IPS DF 4.7 (cell line): Measurements from ENCODE around the gene ARSJ.
"Not testable (repeated sequence)": the region's sequence is repeated elsewhere in the genome, so short reads cannot be mapped to it uniquely, and the experiment has no call there.

ENCODE experiments used
- DNase-seq: peaks from one replicate; pipeline ENCODE4 v3.0.0-alpha.2; 2013; ENCODE audit warnings: low spot score; ENCODE audit errors: extremely low read depth

The ARSJ gene

GRCh38 chr4:113958766-113959538 is 20.5 kb downstream of the ARSJ start:
- no peak for DNase-seq

- no peak for DNase-seq
Observed at GRCh38 chr4:113957956-113958355, 21.5 kb downstream of the ARSJ start.

GRCh38 chr4:113955948-113956347 is 23.5 kb downstream of the ARSJ start:
- no peak for DNase-seq

- no peak for DNase-seq
Observed at GRCh38 chr4:113955411-113955810, 24.0 kb downstream of the ARSJ start.

DNA sequence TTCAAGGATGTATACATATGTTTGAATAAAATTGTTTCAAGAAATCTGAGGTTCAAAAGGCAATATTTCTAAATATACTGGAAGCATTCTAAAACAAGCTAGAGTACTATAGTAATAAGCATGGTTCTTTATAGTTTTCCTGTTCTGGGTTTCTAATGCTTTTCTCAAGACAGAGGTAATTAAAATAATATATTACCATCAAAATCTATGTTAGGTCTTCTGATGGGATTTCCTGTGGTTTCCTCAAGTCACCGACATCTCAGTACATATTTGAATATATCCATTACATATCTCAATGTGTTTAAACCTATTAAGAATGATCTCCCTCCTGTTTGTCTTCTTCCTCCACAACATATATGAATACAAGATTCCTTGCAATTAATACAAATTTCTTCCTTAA is 25.6 kb downstream of the ARSJ start:
- no peak for DNase-seq

GRCh38 chr4:113952452-113953029 is 26.9 kb downstream of the ARSJ start:
- peak; percentile 64 for DNase-seq

GRCh38 chr4:113951263-113951662 is 28.2 kb downstream of the ARSJ start:
- no peak for DNase-seq

GRCh38 chr4:113950207-113950606 is 29.2 kb downstream of the ARSJ start:
- DNase-seq, result no peak

DNA sequence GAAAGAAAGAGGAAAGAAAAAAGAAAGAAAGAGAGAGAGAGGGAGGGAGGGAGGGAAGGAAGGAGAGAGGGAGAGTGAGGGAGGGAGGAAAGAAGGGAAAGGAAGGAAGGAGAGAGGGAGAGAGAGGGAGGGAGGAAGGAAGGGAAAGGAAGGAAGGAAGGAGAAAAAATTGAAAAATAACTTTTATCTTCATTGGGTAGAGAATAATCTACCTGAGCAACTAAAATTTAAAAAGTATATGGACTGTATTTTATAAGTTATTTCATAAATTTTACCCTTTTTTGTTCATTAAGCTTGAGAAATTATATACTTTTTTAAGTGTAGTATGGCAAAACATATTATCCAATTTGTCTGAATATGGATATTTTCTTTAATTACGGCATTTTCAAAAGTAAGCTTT is 32.0 kb downstream of the ARSJ start:
- no peak for DNase-seq

DNA sequence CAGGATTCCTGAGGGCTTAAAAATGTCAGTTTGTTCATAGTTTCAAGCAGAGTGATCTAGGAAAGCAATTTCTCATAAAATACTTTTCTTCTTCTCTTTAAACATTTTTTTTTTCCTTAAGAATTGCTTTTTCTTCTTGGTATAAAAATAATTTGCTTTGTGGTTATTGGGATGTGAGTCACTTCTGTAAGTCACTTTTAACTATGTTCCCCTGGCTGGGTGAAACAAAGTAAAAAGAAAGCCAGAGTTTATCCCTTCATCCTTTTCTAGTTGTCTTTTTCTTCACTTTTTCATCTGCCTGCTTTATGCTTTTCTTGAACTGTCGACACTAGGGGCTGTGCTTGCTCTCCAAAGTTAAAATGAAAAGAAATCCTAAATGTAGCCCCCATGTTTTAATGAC is 33.5 kb downstream of the ARSJ start:
- DNase-seq, result no peak

DNA sequence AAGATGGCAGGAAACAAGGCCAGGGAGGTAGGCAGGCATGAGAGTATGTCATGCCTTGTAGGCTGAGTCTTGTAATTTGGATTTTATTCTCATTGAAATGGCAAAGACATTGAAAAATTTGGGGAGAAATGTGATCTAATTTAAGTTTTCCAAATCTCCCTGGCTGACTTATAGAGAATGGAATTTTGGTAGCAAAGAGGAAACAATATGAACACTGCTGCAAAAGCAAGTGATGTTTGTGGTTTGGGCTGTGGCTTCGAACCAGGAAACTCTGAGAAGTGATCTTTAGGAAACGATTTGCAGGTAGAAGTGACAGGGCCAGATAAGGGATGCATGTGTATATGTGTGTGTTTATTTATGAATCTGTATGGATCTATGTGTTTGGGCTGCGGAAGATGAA is 35.6 kb downstream of the ARSJ start:
- no peak for DNase-seq

GRCh38 chr4:113943085-113943484 is 36.4 kb downstream of the ARSJ start:
- no peak for DNase-seq

GRCh38 chr4:113941836-113942235 is 37.6 kb downstream of the ARSJ start:
- no peak for DNase-seq

- DNase-seq, result not testable (repeated sequence)
Observed at GRCh38 chr4:113940103-113940502, 39.3 kb downstream of the ARSJ start.

- no peak for DNase-seq
Observed at GRCh38 chr4:113935190-113935589, 44.3 kb downstream of the ARSJ start.

- not testable (repeated sequence) for DNase-seq
Observed at GRCh38 chr4:113924706-113925105, 54.7 kb downstream of the ARSJ start.

GRCh38 chr4:113921089-113921794 is 58.2 kb downstream of the ARSJ start:
- DNase-seq, result no peak

DNA sequence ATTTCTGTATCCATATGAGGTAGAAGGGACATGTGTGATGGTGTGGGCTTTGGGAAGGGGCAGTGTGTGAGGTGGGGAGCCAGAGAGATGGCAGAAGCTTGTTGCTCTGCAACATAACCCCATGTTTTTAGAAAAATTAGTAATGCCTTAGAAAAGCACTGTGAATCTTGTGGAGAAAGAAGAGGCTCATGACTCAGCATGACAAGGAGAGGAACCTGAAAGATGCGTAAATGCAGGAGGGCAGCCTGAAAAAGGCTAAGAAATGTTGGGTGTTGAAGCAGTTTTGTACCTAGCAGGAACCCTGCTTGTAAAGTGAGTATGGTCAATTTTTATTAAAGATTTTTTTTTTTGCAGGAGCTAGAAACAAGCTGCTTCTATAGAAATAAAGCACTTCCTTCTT is 59.8 kb downstream of the ARSJ start:
- no peak for DNase-seq

DNA sequence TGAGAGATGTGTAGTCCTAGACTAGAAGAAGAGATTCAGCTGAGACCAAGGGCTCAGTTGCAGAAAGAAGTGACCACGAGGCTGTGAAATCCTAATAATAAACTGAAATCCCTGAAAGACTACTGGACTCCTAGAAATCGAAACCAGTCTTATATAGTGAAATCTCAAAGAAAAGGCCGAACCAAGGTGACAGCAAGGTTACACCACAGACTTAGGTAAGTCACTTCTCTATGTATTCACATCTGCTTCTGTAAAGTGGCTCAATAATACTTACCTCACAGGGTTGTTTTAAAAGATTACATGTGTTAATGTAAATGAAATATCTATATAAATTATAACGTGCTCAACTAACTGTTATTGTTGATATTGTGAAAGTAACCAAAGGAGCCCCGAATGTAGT is 60.3 kb downstream of the ARSJ start:
- DNase-seq, result no peak

DNA sequence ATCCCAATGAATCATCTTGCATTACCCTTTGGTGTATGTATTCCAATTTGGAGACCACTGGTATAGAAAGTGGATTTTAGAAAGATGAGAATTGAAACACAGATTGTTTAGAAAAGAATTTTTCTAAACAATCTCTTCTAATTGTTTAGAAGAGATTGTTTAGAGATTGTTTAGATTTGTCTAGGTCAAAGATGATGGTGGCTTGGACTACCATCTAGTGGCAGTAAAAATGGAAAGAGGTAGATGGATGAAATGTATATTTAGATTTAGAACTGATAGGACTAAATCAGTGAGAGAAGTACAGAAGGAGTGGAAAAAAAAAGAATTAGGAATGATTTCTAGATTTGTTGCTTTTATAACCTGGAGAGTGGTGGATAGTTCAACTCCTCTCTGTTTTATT is 70.6 kb downstream of the ARSJ start:
- DNase-seq, result no peak

DNA sequence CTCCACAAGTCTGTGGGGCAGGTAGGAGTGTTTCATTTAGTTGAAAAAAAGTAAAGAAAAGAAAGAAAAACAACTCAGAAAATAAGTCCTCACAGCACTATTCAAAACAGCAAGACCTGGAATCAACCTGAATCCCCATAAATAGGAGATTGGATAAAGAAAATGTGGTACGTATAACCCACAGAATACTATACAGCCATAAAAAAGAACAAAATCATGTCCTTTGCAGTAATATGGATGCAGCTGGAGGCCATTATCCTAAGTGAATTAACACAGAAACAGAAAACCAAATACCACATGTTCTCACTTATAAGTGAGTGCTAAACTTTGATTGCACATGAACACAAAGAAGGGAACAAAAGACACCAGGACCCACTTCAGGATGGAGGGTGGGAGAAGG is 71.9 kb downstream of the ARSJ start:
- DNase-seq, result no peak

DNA sequence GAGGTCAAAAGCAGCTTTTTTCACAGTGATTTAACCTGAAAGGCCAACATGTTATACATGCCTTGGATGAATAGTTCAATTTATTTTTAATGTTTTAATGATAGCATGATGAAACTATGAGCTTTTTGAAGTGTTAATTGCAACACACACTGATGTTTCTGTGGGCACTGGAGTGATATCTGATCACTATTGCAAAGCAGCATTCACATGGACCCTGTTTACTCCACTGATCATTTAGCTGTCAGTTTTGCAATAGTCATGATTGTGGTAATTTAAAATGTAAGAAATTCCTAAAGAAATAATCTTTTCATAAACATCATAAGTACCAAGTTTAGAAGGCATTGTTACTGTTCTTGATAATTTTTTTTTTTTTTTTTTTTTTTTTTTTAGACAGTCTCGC is 74.1 kb downstream of the ARSJ start:
- no peak for DNase-seq

DNA sequence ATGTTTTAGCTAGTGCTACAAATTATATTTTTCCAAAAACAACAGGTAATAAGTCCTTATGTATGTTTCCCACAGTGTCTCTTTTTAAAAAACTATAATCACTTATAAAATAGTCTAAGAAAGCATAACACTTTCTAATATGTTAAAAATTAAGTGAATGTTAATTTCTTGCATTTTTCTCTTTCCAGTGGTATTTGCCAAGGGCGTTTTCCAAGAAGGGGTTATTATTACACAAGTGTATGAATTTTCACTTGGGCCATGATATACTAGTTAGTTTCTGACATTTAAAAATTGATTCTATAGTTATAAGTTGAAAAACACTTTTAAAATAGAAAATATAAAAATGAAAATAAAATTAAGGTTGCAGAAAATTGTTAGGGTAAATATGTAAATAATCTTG is 74.6 kb downstream of the ARSJ start:
- no peak for DNase-seq
